GM18520 (cell line): Measurements from ENCODE around the gene TCAF1.
"Not testable (repeated sequence)": the region's sequence is repeated elsewhere in the genome, so short reads cannot be mapped to it uniquely, and the experiment has no call there.

Experiments used
- ATAC-seq: cut with Tn5 transposase; IDR thresholded peaks from one replicate; pipeline ENCODE4 v1.9.1; 2021; ENCODE audit not compliant: unreplicated experiment

Gene TCAF1

DNA sequence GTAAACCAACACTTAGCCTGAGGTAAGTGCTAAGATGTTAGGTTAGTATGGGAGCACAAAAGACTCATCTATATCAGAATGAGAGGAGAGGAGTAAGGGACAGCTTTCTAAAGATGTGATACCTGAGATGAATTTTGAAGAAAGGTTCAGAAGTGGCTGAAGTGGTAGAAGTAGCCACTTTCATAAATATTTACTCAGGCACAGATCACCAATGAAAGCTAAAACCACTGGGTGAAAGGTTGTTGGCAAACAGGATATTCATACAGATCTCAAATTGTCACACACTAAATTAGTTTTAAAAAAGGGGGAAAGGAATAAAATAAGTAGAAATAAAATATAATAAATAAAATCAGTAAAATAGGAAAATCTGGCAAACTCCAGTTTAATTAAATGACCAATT, 30.4 kb downstream of the TCAF1 start:
- ATAC-seq, result not testable (repeated sequence)

DNA sequence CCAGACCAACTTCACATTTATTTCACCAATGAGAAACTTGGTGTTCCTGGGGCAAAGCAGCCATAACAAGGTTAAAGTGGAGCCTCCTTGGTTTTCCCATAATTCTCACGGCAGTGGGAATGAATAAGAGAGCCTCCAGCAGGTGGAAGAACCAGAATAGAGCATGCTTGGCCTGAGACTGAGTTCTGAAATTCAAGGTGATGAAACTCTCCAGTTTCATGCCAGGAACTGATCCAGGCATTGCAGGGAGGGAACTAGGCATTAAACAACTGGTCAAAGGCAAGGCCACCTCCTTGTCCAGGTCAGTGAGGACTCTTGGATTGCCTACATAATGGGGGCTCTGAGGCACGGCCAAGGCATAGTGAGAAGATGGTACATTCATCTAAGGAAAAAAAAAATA, 44.0 kb downstream of the TCAF1 start:
- not testable (repeated sequence) for ATAC-seq

DNA sequence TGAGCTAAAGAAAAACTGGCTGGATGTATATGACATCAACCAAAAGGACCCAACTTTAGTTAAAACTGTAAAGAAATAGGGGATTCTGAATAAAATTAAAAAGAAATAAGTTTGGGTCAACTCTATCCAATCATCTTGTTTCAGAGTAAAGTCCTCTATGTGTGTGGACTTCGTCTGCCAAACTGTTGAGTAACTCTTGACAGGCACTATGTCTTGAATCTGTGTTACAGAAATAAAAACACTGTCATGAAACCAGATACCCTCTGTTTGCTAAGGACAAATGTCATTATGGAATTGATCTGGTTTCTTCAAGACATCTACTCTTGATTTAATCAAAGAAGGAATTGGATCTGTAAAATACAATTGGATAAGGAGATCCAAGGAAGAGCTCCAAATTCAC, 46.5 kb downstream of the TCAF1 start:
- ATAC-seq, result not testable (repeated sequence)

DNA sequence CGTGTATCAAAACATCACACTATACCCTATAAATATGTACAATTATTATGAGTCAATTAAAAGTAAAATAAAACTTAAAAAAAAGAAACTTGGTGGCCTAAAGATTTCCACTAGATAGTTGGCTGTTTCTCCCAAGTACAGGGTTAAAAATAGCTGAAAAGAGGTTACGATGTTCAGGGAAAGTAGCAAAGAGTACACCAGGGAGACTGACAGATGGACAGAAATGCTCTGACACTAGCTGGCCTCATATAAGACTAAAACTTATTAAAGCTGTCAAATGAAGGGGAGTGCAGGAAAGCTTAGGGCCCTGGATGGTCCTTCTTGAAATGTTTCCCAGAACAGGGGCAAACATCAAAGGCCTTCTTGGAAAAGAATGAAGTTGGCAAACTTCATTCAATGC, 51.3 kb downstream of the TCAF1 start:
- no peak for ATAC-seq

DNA sequence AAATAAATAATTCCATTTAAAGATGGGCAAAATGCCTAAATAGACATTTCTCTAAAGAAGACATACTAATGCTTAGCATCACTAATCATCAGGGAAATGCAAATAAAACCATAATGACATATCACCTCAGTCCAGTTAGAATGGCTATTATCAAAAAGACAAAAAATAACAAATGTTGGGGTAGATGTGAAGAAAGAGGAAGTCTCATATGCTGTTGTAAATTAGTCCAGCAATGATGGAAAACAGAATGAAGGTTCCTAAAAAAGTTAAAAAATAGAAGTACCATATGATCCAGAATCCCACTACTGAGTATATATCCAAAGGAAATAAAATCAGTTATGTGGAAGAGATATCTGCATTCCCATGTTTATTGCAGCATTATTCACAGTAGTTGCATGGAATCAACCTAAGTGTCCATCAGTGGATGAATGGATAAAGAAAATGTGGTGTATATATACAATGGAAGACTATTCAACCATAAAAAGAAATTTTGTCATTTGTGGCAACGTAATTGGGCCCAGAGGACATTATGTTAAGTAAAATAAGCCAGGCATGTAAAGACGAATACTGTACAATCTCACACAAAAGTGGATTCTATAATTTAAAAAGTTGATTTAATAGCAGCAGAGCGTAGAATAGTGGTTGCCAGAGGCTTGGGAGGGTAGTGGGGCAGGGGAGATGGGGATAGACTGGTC, 52.0 kb downstream of the TCAF1 start:
- ATAC-seq, result no peak

DNA sequence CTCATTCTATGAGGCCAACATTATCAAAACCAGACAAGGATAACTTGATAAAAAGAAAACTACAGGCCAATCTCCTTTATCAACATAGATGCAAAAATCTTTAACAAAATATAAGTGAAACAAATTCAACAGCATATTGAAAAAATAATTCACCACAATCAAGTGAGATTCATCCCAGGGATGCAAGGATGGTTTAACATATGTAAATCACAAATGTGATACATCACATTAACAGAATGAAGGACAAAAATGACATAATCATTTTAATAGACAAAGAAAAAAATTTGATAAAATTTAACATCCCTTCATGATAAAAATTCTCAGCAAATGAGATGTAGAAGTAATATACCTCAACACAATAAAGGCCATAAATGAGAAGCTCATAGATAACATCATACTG, 53.8 kb downstream of the TCAF1 start:
- ATAC-seq, result no peak

DNA sequence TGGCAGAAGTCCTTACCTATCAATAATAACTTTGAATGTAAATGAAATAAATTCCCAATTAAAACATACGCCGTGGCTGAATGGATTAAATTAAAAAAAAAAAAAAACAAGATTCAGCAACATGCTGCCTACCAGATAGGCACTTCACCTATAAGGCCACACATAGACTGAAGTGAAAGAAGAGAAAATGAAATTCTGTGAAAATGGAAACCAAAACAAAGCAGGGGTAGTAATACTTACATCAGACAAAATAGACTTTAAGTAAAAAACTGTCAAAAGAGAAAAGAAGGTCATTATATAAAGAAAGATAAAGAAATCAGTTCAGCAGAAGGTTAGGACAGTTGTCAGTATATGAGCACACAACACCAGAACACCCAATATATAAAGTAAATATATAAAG, 55.3 kb downstream of the TCAF1 start:
- ATAC-seq, result no peak

DNA sequence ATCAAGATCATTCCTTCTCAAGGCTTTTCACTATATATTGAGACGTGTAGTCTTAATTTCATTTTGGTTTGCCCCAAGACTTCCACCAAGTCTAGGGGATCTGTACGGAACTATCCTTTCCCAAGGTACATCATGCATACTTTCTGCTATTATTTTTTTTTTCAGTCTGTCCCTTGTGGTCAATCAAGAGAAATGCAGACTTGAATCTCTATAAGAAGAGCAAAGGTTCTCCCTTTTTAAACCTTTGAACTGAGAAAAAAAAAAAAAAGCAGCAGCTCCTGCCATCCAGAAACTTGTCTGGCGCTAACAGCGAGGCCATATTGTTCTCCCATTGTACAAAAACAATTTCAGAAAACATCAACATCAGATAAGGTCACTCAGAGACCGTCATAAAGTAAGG, 60.3 kb downstream of the TCAF1 start:
- ATAC-seq, result not testable (repeated sequence)

DNA sequence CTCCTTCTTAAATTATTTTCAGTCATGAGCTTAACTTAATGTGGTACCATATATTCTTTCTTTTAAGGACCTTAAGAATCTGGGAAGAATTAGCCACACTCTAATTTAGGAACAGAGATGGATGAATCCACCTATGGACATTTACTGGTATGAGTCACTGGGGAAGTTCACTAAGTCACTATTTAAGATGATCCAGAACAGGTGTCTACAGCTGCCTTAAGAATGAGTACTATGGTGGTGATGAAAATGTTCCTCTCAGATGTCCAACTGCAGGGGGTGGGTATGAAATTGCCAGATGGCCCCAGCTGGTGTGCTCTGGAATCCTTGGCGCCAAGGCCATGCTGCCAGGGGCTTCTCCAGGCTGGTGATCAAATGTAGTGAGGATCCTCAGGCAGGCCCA, 61.9 kb downstream of the TCAF1 start:
- ATAC-seq, result not testable (repeated sequence)

DNA sequence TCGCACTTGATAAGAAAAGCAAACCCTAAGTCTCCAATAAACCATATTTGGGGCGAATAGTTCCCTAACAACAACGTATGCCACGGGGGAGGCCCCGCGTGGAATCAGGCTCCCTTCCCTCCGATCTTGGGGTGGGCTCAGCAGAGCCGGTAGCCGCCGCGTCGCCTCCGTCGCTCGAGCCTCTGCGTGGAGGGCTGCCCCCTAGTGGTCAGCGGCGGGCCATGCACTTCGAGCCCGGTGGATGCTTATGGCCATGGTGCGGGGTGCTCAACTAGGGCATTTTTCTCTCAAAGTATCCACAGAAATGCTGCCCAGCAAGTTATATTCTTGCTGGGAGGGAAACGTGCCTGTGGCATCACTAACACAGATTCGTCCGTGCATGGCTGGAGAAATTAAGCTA, 64.8 kb downstream of the TCAF1 start:
- peak; percentile 43 for ATAC-seq

DNA sequence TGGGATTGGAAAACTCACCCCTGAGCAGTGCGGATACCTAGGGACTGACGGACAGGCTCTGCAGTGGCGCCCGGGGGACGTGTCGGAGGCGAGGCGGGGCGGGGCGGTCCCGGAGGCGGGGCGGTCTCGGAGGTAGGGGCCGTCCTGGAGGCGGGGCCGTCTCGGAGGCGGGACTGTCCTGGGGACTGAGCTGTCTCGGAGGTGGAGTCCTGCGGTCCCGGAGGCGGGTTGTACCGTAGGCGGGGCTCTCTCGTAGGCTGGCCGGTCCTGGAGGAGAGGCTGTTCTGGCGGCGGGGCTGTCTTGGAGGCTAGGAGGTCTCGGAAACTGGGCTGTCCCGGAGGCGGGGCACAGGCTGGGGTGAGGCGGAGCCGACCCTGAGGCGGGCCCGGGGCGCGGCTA, 65.4 kb downstream of the TCAF1 start:
- peak; percentile 70 for ATAC-seq

DNA sequence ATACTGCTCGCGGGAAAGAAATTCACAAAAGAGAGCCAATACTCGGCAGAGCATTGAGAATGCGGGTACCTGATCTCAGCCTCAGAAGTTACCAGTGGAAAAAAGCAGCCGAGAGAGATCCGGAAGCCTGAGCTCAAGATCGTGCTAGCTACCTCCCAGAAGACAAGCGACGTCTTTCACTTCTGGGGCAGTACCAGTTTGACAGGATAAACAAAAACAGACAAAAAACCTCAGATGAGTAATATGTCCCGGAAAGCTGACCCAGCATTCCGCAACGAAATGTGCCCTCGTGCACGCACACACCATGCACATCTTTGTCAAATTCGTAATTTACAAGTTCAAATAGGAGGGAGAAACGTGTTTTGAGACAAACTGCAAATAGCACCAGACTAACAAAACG, 65.9 kb downstream of the TCAF1 start:
- peak; percentile 22 for ATAC-seq

DNA sequence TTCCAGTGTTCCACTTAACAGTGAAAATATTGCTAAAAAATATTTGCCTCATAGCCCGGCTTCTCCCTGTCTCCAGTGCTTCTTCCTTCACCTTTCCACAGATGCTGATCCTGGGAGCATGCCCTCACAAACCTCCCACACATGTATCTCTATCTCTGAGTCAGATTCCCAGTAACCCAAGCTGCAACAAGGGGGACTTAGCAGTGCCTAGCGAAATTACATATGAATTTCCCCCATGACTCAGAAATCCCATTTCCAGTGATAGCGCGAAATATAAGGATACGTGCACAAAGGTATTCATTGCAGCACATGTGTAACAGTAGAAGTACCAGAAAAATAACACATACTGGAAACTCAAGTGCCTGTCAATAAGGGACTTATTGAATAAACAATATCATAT, 75.4 kb downstream of the TCAF1 start:
- ATAC-seq, result not testable (repeated sequence)

DNA sequence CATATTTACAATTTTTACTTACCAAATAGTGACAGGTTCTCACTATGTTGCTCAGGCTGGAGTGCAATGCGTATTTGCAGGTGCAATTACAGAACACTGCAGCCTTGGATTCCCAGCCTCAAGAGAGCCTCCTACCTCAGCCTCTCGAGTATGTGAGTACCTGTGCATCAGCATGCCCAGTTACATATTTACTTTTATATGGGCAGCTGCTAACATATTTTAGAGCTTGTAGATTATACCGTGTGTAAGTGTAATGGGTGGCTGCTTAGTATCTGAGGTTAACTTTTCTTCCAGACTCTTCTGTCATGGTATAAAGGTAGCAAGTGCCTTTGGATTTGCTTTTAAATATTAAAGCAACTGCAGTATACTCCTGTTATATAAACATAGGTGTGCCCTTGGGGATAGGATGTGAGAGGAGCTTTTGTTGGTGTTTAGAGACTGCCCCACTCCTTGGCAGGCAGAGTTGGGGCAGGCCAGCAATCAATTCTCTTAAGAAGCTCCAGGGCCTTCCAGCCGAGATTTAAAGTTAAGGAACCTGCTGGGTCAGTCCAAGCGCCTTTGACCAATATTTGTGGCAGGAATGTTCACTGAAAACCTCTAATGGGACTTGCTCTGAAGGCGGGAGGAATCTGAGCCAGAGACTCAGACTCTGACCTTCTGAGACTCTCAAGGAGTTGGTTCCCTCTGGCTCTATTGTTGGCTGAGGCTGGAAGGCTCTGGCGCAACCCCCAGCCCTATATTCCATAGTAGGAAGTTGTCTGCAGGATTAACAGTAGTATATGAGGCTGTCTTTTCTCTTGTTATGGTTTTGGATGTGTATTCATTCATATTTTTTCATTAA, 77.5 kb downstream of the TCAF1 start:
- not testable (repeated sequence) for ATAC-seq

DNA sequence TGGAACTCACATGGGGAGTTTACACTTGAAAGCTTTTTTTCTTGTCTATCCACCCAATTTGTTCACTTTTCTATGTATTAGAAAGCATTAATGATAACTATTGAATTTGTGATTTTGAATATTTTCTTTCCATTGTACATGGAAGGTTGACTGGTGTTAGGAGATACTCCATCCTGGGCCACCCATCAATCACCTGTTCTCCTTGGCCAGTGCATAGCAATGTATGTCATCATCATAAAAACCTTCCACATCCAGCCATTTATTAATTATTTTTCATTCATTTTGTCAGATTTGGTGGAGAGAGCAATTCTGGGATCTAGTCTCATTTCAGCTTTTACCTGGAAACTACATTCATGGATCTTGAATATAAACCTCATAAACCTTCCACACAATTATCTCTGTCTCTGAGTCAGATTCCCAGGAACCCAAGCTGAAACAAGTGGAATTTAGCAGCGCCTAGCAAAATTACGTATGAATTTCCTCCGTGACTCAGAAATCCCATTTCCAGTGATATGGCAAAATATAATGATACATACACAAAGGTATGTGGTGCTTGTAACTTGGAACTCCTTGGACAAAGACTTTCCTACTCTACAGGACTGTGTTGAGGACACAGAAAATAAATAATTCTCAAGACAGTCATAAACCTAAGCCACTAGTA, 78.2 kb downstream of the TCAF1 start:
- not testable (repeated sequence) for ATAC-seq

DNA sequence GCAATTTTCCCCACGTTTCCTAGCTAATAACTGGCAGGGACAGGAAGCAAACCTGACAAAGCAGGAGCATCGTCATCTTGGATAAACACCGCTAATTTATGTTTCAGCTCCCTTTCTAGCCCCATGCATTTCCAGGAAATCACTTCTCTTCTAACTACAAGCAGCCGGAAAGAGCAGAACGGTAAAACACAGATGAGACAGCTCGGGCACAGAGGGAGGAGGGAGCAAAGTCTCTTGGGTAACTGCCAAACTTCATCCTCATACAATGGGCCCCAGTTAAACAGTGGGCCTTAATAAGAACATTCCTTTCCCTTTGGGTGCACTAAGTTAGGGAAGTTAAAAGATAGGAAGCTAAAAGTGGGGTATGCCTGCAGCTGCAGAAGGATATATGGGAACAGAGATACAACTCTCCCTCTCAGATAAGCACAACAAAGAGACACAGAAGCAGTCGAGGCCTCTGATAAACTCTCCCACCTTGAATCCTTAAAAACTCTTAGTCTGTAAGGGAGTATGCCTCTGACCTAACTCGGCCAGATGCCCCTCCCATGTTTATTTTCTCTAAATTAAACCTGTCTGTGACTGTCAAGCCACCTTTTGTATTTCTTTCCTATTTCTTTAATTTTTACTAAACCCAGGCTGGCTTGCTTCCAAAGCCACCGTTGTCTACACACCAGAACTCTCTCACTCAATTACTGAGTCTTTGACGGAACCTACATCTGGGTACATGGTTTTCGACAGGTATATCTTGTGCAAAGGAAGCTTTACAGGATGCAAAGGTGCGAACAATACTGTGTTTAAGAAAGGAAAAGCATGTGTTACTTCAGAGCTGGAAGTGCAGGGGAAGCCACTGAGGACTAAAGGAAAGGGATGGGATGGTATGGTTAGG, 80.3 kb downstream of the TCAF1 start:
- not testable (repeated sequence) for ATAC-seq

DNA sequence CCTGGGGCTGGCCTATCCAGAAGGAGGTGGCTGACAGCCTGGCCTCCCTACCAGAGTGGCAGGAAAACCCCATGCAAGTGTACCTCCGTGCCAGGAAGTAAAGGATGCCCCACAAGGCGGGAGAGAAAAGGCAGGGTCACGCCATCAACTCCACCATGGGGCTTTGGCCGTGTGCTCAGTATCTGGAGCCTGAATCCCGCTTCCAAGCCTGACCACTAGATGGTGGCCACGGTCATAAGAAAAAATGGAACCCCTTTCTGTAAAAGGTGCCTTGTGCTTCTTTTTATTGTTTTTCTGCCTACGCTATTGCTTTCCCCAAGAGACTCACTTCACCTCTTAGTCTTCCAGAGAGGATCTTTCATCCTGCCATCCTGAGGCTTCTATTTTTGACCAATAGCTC, 84.1 kb downstream of the TCAF1 start:
- ATAC-seq, result not testable (repeated sequence)

DNA sequence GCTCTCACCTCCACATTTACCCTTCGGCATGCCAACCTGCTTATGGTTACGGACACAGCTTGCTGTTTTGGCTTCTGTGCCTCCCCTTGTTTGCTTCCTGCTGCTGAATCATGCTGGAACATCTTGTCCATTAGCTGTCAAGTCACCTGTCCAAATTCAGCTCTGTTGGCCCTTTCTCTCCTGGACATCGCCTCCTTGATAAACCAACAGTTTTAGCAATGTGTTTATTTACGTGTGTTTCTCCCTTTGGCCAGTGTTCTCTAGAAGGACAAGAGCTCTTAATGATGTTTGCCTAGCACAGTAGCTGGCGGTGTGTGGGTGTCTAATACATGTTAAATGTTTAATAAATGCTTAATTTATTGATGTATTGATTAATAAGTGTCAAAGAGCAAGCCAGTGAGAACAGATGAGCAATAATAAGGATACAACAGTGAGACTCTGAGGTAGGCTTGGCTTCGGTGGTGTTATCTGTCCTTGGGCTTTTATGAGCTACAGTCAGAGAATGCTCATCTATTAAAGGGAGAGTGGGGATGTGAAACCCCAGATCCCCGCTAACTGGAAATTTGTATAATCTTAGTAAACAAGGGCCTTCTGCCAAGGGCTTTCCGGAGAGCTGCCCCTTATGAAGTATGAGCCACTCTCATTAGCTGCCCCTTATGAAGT, 85.4 kb downstream of the TCAF1 start:
- ATAC-seq, result not testable (repeated sequence)

DNA sequence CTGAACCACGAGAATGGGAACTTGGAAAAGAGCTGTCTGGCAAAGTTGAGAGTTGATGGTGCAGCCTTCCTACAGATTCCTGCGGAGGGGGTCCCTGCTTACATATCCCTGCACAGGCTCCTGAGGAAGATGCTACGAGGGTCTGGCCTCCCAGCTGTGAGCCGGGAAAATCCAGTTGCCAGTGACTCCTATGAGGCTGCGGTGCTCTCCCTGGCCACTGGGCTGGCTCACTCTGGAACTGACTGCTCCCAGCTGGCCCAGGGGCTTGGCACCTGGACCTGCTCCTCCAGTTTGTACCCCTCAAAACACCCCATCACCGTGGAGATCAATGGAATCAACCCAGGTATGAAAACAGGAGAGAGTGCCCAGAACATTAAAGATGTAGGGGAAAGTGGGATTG, 91.3 kb downstream of the TCAF1 start:
- ATAC-seq, result not testable (repeated sequence)

DNA sequence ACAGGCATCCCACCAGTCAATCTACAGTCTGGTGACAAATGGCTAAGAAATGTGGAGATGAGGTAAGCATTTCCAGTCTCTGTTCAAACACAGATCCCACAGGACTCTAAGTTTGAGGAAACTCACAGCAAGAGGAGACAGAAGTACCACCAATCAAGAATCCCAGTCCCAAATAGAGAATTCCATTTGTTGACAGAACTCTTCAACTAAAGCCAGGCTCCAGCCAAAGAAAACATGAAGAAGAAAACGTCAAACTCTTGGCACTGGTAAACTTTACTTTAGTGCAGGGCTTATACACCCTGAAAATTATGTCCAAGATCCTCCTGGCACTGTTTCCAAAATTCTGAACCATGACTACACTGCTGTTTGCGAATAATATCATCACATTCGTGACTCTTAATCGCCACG, 95.3 kb downstream of the TCAF1 start:
- not testable (repeated sequence) for ATAC-seq
